NCI-H345 (cell line): ENCODE measurements around the gene IL10RA.

Source experiments
- DNase-seq: peaks from one replicate; lab custom pipeline; 2025; lab: John Stamatoyannopoulos, UW

Gene IL10RA

GRCh38 chr11:118046964-118047700 is 60.9 kb downstream of the IL10RA start:
- DNase-seq, result no peak

GRCh38 chr11:118047749-118048148 is 61.6 kb downstream of the IL10RA start:
- no peak for DNase-seq

DNA sequence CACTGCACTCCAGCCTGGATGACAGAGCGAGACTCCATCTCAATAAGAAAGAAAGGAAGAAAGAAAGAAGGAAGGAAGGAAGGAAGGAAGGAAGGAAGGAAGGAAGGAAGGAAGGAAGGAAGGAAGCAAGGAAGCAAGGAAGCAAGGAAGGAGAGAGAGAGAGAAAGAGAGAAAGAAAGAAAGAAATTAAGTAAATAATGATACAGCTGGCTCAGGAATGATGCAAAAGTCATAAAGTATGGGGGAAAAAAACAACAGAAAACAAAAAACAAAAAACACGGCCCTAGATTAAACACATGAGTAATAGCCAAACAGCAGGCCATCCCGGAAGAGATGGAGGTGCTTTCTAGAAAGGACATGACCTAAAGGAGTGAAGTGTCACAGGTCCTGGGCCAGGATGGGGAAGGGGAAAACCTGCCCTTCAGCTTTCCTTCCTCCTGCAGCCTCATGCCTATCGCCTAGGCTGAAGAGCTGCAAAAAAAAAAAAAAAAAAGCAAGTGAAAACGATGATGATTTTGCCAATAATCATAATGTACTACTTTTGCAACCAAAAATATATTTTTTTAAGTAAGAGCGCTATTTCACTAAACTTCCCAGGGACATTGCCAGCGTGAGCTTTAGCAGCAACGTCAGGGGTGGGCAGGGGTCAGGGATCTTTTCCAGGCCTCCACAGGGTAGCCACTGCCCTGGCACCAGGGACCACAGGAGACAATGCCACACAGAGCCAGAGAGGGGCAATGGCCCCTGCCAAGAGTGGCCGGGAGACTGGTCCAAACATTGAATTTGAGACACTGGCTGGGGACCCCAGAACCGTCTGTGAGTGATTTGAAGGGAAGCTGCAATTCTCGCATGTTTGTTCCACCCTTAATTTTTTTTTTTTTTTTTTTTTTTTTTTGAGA is 62.5 kb downstream of the IL10RA start:
- no peak for DNase-seq

- no peak for DNase-seq
These were observed 63.6 kb downstream of the IL10RA start for GRCh38 chr11:118049771-118050170.

DNA sequence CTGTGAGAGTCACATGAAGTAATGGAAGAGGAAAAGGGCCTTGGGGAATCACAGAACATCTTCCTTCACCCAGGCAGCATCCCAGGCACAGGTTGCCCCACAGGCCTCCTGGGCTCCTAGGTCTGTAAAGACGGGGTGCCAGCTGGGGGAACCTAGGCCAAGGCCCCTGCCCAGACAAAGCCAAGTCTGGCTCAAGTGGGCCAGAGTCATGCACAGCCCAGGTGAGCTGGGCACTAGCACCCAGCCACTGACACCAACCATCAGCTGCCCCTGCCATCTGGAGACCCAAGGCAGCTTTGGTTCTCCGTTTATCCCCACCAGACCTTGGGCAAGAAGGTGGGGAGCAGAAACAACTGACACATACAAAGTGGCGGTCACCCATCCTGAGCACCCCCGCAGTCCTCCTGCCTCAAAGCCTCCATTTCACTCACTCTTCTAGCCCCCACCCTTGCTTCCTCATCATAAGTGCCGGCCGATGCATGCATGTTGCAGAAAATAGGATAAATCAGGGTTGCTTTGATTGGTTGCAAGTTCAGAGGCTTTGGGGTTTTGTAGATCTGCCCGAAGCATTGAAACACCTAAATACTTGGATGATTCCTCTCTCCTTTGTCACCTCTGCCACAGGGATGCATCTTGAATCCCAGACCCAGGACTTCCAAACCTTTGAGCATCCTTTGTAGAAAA is 64.2 kb downstream of the IL10RA start:
- DNase-seq, result no peak
